ENCODE data around the gene UBE2D1. TPM values are rescaled to one million over a fixed set of nuclear protein-coding genes. Genes with fewer than 3 reads are reported as not detected.
A peak's percentile ranks its signal among the peaks of the same experiment; 100 is the strongest.

UBE2D1 gene
- total and polyA plus RNA-seq, 2 of the 8 experiments (the other 6 are each of a cell fraction or from before 2014, with no cell fraction given): 21.2 to 33.5 TPM

DNA sequence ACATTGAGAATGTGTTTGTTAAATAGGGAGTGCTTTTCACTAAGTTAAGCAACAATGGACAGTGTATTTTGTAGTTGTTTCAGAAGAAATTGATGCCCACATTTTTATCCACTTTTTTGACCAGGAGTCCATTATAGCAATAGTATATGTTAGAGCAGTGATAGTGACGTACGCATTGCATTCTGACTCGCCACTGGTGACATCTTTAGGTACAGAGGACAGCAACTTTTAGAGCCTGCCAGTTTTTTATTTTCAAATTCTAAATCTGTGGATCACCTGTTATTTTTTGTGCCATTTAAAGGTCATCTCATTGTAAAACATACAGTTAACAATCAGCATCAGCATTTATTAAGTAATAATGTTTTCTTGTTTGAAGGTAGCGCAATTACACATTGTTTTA is 1.4 kb downstream of the UBE2D1 start:
- Histone ChIP-seq H2AK5ac (ENCODE audit: low read depth, low read length) (no peak overlapping the region), H2BK15ac (ENCODE audit: low read length) (no peak overlapping the region), H3K14ac (ENCODE audit: insufficient read length) (no peak overlapping the region), H3K36me3 (ENCODE audit: control insufficient read depth in 2 of 4, insufficient read depth in 4 of 4, low read length in 3 of 4) (no peaks in the 10 kb centered on the region), H2BK20ac (ENCODE audit: low read length) (no peak overlapping the region), H4K8ac (ENCODE audit: extremely low read depth, insufficient read depth, low read length) (no peak overlapping the region), H3K9me3 (ENCODE audit: insufficient read depth in 2 of 2, low read depth in 1 of 2, low read length in 1 of 2) (no peaks in the 10 kb centered on the region), H3K27me3 (replicated peaks in 1 of 4; ENCODE audit: control insufficient read depth in 3 of 4, extremely low read depth in 1 of 4, insufficient read depth in 3 of 4, low read length in 3 of 4) (no peaks in the 10 kb centered on the region), H3K56ac (replicated peaks; ENCODE audit: insufficient read length, low read depth, low read length) (no peak overlapping the region), H3K4me1 (replicated peaks in 1 of 4; ENCODE audit: control insufficient read depth in 3 of 4, insufficient read depth in 4 of 4, low read length in 3 of 4) (peaks cover 0 to 3% (median 0%) of the 10 kb centered on the region in 4 experiments; a peak in 2 of 7 replicates), H2AFZ (ENCODE audit: low read length) (no peak overlapping the region), H2BK12ac (ENCODE audit: low read depth, low read length) (no peak overlapping the region), H4K20me1 (replicated peaks in 1 of 2; ENCODE audit: control insufficient read depth in 1 of 2, insufficient read depth in 2 of 2, low read length in 2 of 2) (peaks cover 2 to 7% of the 10 kb centered on the region in 2 experiments), H3K4ac (replicated peaks; ENCODE audit: insufficient read length, low read depth, low read length) (no peak overlapping the region), H4K5ac (ENCODE audit: insufficient read length, low read depth, low read length) (no peak overlapping the region), H3K23me2 (ENCODE audit: low read depth, low read length) (peaks cover 4% of the 10 kb centered on the region; the same call in 1 of the 2 replicates), H3K27ac (ENCODE audit: low read depth, low read length) (no peak overlapping the region), H2BK120ac (replicated peaks; ENCODE audit: low read depth, low read length) (no peak overlapping the region), H3K23ac (ENCODE audit: insufficient read length) (no peak overlapping the region), H2BK5ac (ENCODE audit: low read depth, low read length) (no peak overlapping the region), H3K79me2 (ENCODE audit: control insufficient read depth in 1 of 2, insufficient read depth in 2 of 2, low read length in 2 of 2) (peaks cover 4 to 55% of the 10 kb centered on the region in 2 experiments; a peak in 3 of 4 replicates), H3K4me3 (ENCODE audit: extremely low read depth in 1 of 4, insufficient read depth in 2 of 4, low read depth in 3 of 4, low read length in 4 of 4) (peak overlapping the region in 2 of 4 experiments; percentile 82 to 91; a peak in 4 of 8 replicates), H3K4me2 (ENCODE audit: insufficient read depth in 1 of 2, low read depth in 2 of 2, low read length in 2 of 2) (peak overlapping the region; percentile 74 to 81; a peak in 3 of 4 replicates), H4K91ac (replicated peaks; ENCODE audit: insufficient read length, low read length) (no peak overlapping the region), H3K18ac (ENCODE audit: extremely low read depth, low read length) (no peak overlapping the region), H3K79me1 (ENCODE audit: low read depth, low read length) (no peaks in the 10 kb centered on the region; the same call in 1 of the 2 replicates), H3K9ac (replicated peaks in 1 of 4; ENCODE audit: extremely low read depth in 1 of 4, low read depth in 3 of 4, low read length in 3 of 4) (no peak overlapping the region)
- WGBS, 2 experiments (ENCODE audit: extremely low coverage in 1 of 2, insufficient coverage in 1 of 2, insufficient read length in 1 of 2, insufficient replicate concordance in 2 of 2, low coverage in 1 of 2, low lambda C conversion rate in 2 of 2, missing lambda C conversion rate in 1 of 2): 94% methylated on average over 4 of the region's 4 CpGs; no CpG with 5 or more reads in 1 of the 2 experiments
- ChIA-PET CTCF (ENCODE audit: partially characterized antibody) (no interaction called here), POLR2A (ENCODE audit: partially characterized antibody) (interaction anchor here (2.1 kb wide), 1 partner anchor 49 kb away, joined by 21 read pairs; the partner anchor contains the start of gene TFAM)
- no peak for DNase-seq (ENCODE audit: low read depth in 1 of 2, low spot score in 2 of 2)
- FAIRE-seq: no peak
- no peak for TF ChIP-seq RAD21 (IDR thresholded peaks at IDR 0.05 in 1 of 2, conservative IDR thresholded peaks at IDR 0.05 in 1 of 2; ENCODE audit: low read depth in 2 of 2, low read length in 2 of 2)
- TF ChIP-seq, protein P1, sequence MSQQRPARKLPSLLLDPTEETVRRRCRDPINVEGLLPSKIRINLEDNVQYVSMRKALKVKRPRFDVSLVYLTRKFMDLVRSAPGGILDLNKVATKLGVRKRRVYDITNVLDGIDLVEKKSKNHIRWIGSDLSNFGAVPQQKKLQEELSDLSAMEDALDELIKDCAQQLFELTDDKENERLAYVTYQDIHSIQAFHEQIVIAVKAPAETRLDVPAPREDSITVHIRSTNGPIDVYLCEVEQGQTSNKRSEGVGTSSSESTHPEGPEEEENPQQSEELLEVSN (IDR thresholded peaks at IDR 0.05): no peak
- TF ChIP-seq SIRT6 (IDR thresholded peaks at IDR 0.05; ENCODE audit: low read length): no peak
- no peak for TF ChIP-seq CBX8 (IDR thresholded peaks at IDR 0.05; ENCODE audit: borderline replicate concordance, low read depth, low read length)
- TF ChIP-seq CBX5 (IDR thresholded peaks at IDR 0.05; ENCODE audit: low read depth, low read length): no peak
- TF ChIP-seq, protein P2, sequence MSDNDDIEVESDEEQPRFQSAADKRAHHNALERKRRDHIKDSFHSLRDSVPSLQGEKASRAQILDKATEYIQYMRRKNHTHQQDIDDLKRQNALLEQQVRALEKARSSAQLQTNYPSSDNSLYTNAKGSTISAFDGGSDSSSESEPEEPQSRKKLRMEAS (IDR thresholded peaks at IDR 0.05): no peak
- TF ChIP-seq YY1 (IDR thresholded peaks at IDR 0.05; ENCODE audit: low read depth, low read length): no peak
- no peak for TF ChIP-seq KDM5A (IDR thresholded peaks at IDR 0.05; ENCODE audit: low read length)
- TF ChIP-seq GTF2F1 (IDR thresholded peaks at IDR 0.05; ENCODE audit: borderline replicate concordance, low read depth, low read length): no peak
- no peak for TF ChIP-seq CHD2 (IDR thresholded peaks at IDR 0.05; ENCODE audit: low read length)
- TF ChIP-seq RBBP5 (IDR thresholded peaks at IDR 0.05; ENCODE audit: borderline replicate concordance, low read depth, low read length): no peak

All from H1 (cell line).